ENCODE measurements around the gene RSPH9.

The RSPH9 gene

DNA sequence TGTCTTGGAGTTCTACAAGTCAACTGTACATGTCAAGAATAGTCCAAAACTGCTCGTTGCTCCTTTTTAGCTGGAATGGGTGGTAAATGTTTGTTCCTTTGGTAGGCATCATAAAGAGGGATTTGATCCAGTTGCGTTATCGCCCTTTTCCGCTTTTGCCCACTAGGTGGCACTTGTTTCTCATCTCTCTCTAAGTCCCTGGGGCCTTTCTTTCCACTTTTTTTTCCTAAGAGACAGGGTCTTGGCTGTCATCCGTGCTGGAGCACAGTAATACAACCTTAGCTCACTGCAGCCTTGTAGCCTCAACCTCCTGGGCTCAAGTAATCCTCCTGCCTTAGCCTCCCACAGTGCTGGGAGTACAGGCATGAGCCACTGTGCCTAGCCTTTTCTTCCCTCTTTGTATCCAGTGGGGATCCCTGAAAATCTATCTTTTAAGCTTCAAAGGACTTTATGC is 36.5 kb upstream of the RSPH9 start:
- TF ChIP-seq TAF1 (IDR thresholded peaks at IDR 0.05; ENCODE audit: borderline replicate concordance, insufficient read depth, low read length) (no peak), SIN3A (IDR thresholded peaks at IDR 0.05; ENCODE audit: borderline replicate concordance, insufficient read depth, low read length) (no peak), POLR2AphosphoS5 (IDR thresholded peaks at IDR 0.05; ENCODE audit: low read depth, low read length) (no peak), FOXP2 (optimal IDR thresholded peaks at IDR 0.05; ENCODE audit: borderline replicate concordance, extremely low read depth, extremely low read length, insufficient read depth) (no peak)
- TF ChIP-seq, protein P1, sequence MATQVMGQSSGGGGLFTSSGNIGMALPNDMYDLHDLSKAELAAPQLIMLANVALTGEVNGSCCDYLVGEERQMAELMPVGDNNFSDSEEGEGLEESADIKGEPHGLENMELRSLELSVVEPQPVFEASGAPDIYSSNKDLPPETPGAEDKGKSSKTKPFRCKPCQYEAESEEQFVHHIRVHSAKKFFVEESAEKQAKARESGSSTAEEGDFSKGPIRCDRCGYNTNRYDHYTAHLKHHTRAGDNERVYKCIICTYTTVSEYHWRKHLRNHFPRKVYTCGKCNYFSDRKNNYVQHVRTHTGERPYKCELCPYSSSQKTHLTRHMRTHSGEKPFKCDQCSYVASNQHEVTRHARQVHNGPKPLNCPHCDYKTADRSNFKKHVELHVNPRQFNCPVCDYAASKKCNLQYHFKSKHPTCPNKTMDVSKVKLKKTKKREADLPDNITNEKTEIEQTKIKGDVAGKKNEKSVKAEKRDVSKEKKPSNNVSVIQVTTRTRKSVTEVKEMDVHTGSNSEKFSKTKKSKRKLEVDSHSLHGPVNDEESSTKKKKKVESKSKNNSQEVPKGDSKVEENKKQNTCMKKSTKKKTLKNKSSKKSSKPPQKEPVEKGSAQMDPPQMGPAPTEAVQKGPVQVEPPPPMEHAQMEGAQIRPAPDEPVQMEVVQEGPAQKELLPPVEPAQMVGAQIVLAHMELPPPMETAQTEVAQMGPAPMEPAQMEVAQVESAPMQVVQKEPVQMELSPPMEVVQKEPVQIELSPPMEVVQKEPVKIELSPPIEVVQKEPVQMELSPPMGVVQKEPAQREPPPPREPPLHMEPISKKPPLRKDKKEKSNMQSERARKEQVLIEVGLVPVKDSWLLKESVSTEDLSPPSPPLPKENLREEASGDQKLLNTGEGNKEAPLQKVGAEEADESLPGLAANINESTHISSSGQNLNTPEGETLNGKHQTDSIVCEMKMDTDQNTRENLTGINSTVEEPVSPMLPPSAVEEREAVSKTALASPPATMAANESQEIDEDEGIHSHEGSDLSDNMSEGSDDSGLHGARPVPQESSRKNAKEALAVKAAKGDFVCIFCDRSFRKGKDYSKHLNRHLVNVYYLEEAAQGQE (IDR thresholded peaks at IDR 0.05; ENCODE audit: insufficient read depth in 1 of 2, low read depth in 2 of 2, low read length in 2 of 2) = no peak

DNA sequence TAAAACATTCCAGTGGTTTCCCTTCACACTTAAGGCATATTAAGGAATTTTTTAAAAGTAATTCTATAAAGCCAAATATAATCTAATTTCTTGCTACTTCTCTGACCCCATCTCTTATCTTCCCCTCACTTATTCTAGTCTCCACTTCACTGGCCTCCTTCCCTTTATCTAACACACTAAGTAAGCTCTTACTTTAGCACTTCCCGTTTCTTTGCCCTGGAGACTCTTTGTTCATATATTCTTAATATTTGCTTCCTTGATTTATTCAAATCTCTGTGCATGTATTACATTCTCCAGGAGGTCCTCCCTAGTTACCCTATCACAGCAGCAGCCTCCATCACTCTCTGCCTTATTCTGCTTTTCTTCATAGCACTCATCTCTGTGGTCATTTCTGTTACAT is 36.0 kb upstream of the RSPH9 start:
- TF ChIP-seq SIN3A (IDR thresholded peaks at IDR 0.05; ENCODE audit: borderline replicate concordance, insufficient read depth, low read length) (no peak), POLR2AphosphoS5 (IDR thresholded peaks at IDR 0.05; ENCODE audit: low read depth, low read length) (no peak), TAF1 (IDR thresholded peaks at IDR 0.05; ENCODE audit: borderline replicate concordance, insufficient read depth, low read length) (no peak), FOXP2 (optimal IDR thresholded peaks at IDR 0.05; ENCODE audit: borderline replicate concordance, extremely low read depth, extremely low read length, insufficient read depth) (no peak)
- TF ChIP-seq, protein P1 (IDR thresholded peaks at IDR 0.05; ENCODE audit: insufficient read depth in 1 of 2, low read depth in 2 of 2, low read length in 2 of 2) = no peak

DNA sequence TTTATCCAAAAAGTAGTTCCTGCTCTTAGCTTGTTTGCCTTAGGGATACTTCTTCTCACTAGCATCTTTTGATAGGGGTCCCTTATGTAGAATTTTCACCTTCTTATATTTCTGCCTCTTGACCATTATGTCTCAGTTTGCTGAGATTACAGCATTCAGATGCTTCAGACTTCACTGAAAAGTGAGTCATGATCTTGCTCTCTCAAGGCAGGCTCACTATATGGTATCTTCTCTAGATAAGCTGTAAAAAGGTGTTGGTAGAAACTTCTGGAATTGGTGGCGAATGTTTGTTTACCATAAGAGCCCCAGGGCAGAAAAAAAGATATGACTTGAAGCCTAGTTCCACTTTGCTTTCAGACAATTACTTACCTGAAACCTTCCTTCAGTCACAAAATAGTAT is 35.4 kb upstream of the RSPH9 start:
- TF ChIP-seq POLR2AphosphoS5 (IDR thresholded peaks at IDR 0.05; ENCODE audit: low read depth, low read length) (no peak), SIN3A (IDR thresholded peaks at IDR 0.05; ENCODE audit: borderline replicate concordance, insufficient read depth, low read length) (no peak), TAF1 (IDR thresholded peaks at IDR 0.05; ENCODE audit: borderline replicate concordance, insufficient read depth, low read length) (no peak), FOXP2 (optimal IDR thresholded peaks at IDR 0.05; ENCODE audit: borderline replicate concordance, extremely low read depth, extremely low read length, insufficient read depth) (no peak)
- TF ChIP-seq, protein P1 (IDR thresholded peaks at IDR 0.05; ENCODE audit: insufficient read depth in 1 of 2, low read depth in 2 of 2, low read length in 2 of 2) = no peak

DNA sequence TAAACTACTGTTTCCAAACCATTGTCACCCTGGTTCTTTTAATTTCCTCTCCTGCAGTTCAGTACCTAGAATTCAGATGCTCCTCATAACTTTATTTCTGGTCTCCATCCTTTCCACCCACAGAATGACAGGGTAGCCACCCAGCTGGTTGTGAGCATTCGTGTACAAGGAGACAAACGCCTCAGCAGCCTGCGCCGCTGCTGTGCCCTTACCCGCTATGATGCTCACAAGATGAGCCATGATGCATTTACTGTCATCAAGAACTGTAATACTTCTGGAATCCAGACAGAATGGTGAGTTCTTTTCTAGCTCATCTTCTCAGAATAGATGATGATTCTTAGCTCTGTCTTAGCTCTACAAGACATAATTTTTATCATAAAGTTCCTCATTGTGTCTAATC is 34.4 kb upstream of the RSPH9 start:
- TF ChIP-seq FOXP2 (optimal IDR thresholded peaks at IDR 0.05; ENCODE audit: borderline replicate concordance, extremely low read depth, extremely low read length, insufficient read depth) (no peak), SIN3A (IDR thresholded peaks at IDR 0.05; ENCODE audit: borderline replicate concordance, insufficient read depth, low read length) (no peak)

DNA sequence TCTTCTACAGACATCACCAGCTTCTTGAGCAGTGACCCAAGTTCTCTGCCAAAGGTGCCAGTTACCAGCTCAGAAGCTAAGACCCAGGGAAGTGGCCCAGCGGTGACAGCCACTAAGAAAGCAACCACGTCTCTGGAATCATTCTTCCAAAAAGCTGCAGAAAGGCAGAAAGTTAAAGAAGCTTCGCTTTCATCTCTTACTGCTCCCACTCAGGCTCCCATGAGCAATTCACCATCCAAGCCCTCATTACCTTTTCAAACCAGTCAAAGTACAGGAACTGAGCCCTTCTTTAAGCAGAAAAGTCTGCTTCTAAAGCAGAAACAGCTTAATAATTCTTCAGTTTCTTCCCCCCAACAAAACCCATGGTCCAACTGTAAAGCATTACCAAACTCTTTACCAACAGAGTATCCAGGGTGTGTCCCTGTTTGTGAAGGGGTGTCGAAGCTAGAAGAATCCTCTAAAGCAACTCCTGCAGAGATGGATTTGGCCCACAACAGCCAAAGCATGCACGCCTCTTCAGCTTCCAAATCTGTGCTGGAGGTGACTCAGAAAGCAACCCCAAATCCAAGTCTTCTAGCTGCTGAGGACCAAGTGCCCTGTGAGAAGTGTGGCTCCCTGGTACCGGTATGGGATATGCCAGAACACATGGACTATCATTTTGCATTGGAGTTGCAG is 31.0 kb upstream of the RSPH9 start:
- TF ChIP-seq SIN3A (IDR thresholded peaks at IDR 0.05; ENCODE audit: borderline replicate concordance, insufficient read depth, low read length) = no peak
- TF ChIP-seq, protein P1 (IDR thresholded peaks at IDR 0.05; ENCODE audit: insufficient read depth in 1 of 2, low read depth in 2 of 2, low read length in 2 of 2) = no peak
- no peak for TF ChIP-seq TAF1 (IDR thresholded peaks at IDR 0.05; ENCODE audit: borderline replicate concordance, insufficient read depth, low read length)
- no peak for TF ChIP-seq FOXP2 (optimal IDR thresholded peaks at IDR 0.05; ENCODE audit: borderline replicate concordance, extremely low read depth, extremely low read length, insufficient read depth)
- TF ChIP-seq POLR2AphosphoS5 (IDR thresholded peaks at IDR 0.05; ENCODE audit: low read depth, low read length) = no peak
